Peyer's patch (tissue), 4 donors: ENCODE data around the gene ST7.

ENCODE experiments used
- POLR2A ChIP-seq, 2 donors: fragments of 450-650 bp; IDR thresholded peaks; one replicate each; pipeline ENCODE4 v1.5.1; 2017; ENCODE audit warnings: antibody characterized with exemption in 2 of 2, mild to moderate bottlenecking in 2 of 2, moderate library complexity in 2 of 2
- TF ChIP-seq, protein P1 (sequence below), 6 experiments: fragments of 450-650 bp in 4 of 6; fragments of 200-600 bp in 2 of 6; sonication (generic) in 1 of 6; IDR thresholded peaks; one replicate each; pipeline ENCODE4 v1.5.1; 2017 to 2019; ENCODE audit warnings: antibody characterized with exemption in 6 of 6, mild to moderate bottlenecking in 3 of 6, moderate library complexity in 1 of 6

GRCh38 chr7:117216436-117217069 lies 263.3 kb downstream of the ST7 start:
- TF ChIP-seq POLR2A (IDR thresholded peaks at IDR 0.05), result no peak
- TF ChIP-seq, protein P1, sequence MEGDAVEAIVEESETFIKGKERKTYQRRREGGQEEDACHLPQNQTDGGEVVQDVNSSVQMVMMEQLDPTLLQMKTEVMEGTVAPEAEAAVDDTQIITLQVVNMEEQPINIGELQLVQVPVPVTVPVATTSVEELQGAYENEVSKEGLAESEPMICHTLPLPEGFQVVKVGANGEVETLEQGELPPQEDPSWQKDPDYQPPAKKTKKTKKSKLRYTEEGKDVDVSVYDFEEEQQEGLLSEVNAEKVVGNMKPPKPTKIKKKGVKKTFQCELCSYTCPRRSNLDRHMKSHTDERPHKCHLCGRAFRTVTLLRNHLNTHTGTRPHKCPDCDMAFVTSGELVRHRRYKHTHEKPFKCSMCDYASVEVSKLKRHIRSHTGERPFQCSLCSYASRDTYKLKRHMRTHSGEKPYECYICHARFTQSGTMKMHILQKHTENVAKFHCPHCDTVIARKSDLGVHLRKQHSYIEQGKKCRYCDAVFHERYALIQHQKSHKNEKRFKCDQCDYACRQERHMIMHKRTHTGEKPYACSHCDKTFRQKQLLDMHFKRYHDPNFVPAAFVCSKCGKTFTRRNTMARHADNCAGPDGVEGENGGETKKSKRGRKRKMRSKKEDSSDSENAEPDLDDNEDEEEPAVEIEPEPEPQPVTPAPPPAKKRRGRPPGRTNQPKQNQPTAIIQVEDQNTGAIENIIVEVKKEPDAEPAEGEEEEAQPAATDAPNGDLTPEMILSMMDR (IDR thresholded peaks at IDR 0.05), result no peak
